NCI-H146 treated with DMSO at 0.1 percent for 48 hours (cell line): Measurements from ENCODE around the gene LAMA3.
A peak's percentile ranks its signal among the peaks of the same experiment; 100 is the strongest.

Source experiments
- DNase-seq: peaks from one replicate; lab custom pipeline; 2025; ENCODE audit not compliant: unreplicated experiment; lab: John Stamatoyannopoulos, UW

The LAMA3 gene

DNA sequence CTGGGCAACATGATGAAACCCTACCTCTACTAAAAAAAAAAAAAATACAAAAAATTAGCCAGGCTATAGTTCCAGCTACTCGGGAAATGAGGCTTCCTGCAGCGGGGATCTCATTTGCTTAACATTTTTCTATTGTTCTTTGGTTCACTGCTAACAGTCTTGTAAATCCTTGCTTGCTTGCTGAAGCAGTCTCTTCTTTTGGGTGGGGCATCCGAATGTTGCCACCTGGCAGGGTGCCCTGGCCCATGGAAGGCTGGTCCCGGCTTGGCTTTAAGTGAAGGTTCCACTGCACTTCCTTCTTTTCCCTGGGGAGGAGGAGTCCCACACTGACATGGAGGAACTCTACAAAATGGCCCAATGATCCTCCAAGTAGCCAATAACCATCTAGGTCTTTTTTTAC, 20.5 kb upstream of the LAMA3 start:
- DNase-seq, result peak; percentile 41

DNA sequence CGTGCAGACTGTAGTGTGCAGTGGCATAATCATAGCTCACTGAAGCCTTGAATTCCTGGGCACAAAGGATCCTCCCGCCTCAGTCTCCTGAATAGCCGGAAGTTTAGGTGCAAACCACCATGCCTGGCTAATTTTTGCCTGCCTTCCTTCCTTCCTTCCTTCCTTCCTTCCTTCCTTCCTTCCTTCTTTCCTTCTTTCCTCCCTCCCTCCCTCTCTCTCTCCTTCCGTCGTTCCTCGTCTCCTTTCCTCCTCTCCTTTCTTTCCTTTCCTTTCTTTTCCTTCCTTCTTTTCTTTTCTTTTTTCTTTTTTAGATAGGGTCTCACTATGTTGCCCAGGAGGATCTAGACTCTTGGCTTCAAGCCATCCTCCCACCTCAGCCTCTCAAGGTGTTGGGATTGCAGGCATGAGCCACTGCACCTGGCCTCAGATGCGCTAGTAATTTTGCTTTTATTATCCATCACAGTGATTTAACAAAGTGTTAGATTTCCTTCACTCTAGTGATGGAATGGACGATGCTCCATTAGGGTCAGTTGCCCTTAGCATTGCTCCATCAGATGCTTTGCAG, 20.0 kb upstream of the LAMA3 start:
- DNase-seq, result no peak

GRCh38 chr18:23669804-23670405, 19.3 kb upstream of the LAMA3 start:
- DNase-seq, result no peak

DNA sequence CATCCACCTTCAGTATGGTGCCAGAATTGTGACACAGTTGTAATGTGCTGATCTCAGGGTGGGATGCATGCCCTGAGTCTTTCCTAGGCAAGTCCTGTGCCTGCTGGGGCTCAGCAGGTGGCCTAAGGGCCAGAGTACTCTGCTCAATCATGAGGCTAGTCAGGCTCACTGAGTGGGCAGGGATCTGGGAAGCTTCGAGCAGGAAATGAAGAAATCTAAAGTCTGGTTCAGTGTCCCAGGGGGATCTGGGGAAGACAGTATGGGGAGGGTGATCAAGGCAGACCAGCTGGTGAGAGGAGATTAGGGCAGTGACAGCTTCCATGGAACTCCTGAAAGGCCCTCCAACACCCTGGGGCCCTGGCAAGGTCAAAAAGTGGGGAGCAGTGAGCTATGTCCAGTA, 17.7 kb upstream of the LAMA3 start:
- DNase-seq, result no peak

GRCh38 chr18:23673725-23674124, 15.5 kb upstream of the LAMA3 start:
- no peak for DNase-seq

GRCh38 chr18:23675236-23675635, 14.0 kb upstream of the LAMA3 start:
- DNase-seq, result no peak

- no peak for DNase-seq
Measured at GRCh38 chr18:23675896-23676295, 13.4 kb upstream of the LAMA3 start.

DNA sequence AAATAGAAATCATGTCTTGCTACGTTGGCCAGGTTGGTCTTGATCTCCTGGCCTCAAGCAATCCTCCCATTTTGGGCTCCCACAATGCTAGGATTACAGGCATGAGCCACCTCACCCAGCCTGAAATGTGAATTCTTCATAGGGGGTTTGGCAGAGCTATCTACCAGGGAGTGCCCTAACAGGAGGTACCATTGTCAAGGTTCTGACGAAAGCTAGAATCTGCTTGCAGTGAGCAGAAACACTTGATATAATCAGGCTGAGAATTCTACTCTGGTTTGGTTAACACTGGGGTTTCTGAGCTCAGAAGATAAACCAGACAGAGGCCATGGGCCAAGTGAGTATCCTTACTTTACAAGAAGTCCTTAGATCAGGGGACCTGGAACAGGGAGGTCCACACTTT, 7.2 kb upstream of the LAMA3 start:
- no peak for DNase-seq

DNA sequence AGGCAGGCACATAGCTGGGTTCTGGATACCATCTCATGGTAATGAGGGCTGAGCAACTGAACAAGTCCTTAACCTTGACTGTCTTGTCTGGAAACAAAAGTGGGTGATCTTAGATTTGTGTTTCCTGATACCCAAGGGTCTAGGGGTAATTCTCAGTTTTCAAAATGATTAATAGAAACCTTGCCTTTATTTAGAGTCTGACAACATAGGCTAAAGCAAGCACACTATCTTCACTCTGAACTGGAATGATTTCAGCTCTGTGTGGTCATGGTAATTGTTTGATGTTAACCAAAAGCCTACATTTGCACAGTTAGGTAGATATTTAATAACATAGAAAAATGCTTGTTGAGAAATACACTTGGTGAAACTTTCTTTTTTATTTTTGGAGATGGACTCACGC, 6.8 kb upstream of the LAMA3 start:
- DNase-seq, result no peak

- no peak for DNase-seq
Measured at GRCh38 chr18:23683155-23683554, 6.1 kb upstream of the LAMA3 start.

- DNase-seq, result no peak
Measured at GRCh38 chr18:23683671-23684070, 5.6 kb upstream of the LAMA3 start.

DNA sequence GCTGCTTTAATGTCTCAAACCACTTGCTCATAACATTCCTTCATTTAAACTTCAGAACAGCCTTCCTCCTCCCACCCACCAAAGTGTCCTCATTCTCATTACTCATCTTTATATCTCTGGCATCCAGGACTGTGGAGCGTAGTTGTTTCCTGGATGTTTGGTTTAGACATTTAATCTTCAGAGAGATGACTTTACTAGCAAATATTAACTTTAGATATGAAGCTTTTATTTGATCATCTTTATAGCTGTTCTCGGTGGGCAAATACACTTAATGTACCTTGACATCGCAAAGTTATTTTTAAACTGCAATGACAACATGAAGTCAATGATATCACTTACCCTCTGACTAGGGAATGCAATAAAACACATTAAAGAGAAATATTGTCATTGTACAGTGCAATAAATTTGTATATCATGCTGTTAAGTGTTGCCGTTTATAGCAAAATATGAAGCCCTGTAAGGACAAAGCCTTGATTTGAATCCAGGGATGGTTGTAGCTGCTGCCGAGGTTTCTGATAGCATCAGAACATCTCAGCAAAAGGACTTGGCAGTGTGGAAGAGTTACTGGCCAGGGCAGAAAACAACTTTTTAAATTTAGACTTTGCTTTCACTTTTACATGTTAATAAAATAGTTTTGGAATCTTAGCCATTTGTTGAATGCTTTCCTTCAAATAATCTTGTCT, 4.6 kb upstream of the LAMA3 start:
- DNase-seq, result peak; percentile 45

DNA sequence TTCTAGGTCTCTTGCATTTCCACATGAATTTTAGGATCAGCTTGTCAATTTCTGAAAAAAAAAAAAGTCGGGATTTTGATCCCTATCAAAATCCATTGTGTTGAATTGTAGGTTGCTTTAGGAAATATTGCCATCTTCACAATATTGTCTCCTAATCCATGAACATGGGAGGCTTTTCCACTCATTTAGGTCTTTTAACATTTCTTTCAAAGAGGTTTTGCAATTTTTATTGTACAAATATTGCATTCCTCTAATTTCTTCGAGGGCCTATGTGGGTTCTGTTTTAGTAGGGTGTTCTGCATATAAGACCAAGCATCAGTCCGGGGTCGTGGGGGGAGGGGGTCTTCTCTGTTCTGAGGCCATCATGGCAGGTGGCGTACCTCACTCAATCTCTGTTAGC, 725 bp upstream of the LAMA3 start:
- DNase-seq, result no peak

GRCh38 chr18:23689616-23690504, 607 bp downstream of the LAMA3 start:
- DNase-seq, result peak; percentile 45

DNA sequence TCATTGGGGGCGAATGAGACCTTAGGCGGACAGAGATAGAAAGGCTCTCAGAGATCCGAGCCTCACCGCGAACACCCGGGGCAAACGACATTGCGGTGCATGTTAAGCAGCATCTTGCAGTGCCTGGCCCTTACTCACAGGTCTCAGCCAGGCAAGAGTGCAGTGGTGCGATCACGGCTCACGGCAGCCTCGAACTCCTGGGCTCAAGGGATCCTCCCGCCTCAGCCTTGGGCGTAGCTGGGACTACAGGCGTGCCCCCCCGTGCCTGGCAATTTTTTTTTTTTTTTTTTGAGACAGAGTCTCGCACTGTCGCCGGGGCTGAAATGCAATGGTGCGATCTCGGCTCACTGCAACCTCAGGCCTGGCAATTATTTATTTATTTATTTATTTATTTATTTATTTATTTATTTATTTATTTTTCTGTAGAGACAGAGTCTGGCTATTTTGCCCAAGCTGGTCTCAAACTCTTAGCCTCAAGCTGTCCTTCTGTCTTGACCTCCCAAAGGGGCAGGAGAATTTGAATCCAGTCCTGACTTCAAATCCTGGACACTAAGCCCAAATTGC, 1.3 kb downstream of the LAMA3 start:
- DNase-seq, result no peak

DNA sequence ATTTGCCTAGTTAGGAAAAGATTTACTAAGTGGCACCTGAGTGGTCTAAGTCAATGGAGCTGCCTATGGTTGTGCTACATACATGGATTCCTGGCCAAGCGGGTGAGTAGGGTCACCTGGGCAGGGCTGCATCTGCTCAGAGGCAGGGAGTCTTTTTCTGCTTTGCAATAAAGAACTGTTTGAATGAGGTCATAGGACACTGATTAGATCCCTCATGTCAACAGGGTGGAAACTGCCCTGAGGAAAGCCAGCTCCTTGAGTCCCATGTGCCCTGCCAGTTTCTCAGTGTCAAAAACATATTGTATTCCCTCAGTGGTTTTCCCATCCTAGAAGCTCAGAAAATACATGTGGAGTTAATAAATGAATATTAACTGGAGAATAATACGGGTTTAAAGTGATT, 4.6 kb downstream of the LAMA3 start:
- DNase-seq, result no peak

GRCh38 chr18:23694637-23695430, 5.6 kb downstream of the LAMA3 start:
- DNase-seq, result no peak

- no peak for DNase-seq
Measured at GRCh38 chr18:23701017-23701416, 11.8 kb downstream of the LAMA3 start.

- no peak for DNase-seq
Measured at GRCh38 chr18:23701544-23702064, 12.4 kb downstream of the LAMA3 start.

GRCh38 chr18:23702606-23703005, 13.4 kb downstream of the LAMA3 start:
- DNase-seq, result no peak
